ENCODE results near the gene SH3TC2.

GRCh38 chr5:148990817-148991216, 72.0 kb downstream of the SH3TC2 start:
- TF ChIP-seq CTCF (IDR thresholded peaks at IDR 0.05) (no peak), POLR2A (IDR thresholded peaks at IDR 0.05) (no peak)
